H9 (cell line): ENCODE data around the gene SARS1. TPM values are rescaled to one million over a fixed set of nuclear protein-coding genes. Genes with fewer than 3 reads are reported as not detected.

Experiments used
- DNase-seq: peaks from one replicate; pipeline ENCODE4 v3.0.0-alpha.2; 2017
- H2AFZ ChIP-seq: one replicate; pipeline ENCODE4 v1.6.1; 2013; ENCODE audit warnings: mild to moderate bottlenecking, low read length, control low read depth, moderate library complexity
- H2AK5ac ChIP-seq: 2 replicates; pipeline ENCODE4 v1.6.1; 2013; ENCODE audit warnings: low read length, control low read depth, mixed read lengths; ENCODE audit not compliant: insufficient read length
- H2BK120ac ChIP-seq: one replicate; pipeline ENCODE4 v1.6.1; 2013; ENCODE audit warnings: low read depth, mild to moderate bottlenecking, low read length, control low read depth, inconsistent platforms; ENCODE audit not compliant: poor library complexity, severe bottlenecking
- H2BK12ac ChIP-seq: 2 replicates; pipeline ENCODE4 v1.6.1; 2013; ENCODE audit warnings: low read length, control low read depth, mixed read lengths, low read depth; ENCODE audit not compliant: insufficient read length
- H2BK15ac ChIP-seq: 2 replicates; pipeline ENCODE4 v1.6.1; 2013; ENCODE audit warnings: low read depth, low read length, control low read depth
- H2BK20ac ChIP-seq: one replicate; pipeline ENCODE4 v1.6.1; 2013; ENCODE audit warnings: low read depth, mild to moderate bottlenecking, low read length, control low read depth, inconsistent platforms; ENCODE audit not compliant: poor library complexity, severe bottlenecking
- H2BK5ac ChIP-seq: 2 replicates; pipeline ENCODE4 v1.6.1; 2013; ENCODE audit warnings: low read length, control low read depth, mixed read lengths; ENCODE audit not compliant: insufficient read length
- H3K14ac ChIP-seq: 2 replicates; pipeline ENCODE4 v1.6.1; 2013; ENCODE audit warnings: low read length, control low read depth; ENCODE audit not compliant: insufficient read depth
- H3K18ac ChIP-seq: 2 replicates; pipeline ENCODE4 v1.6.1; 2013; ENCODE audit warnings: low read depth, mild to moderate bottlenecking, mixed read lengths, low read length, control low read depth; ENCODE audit not compliant: insufficient read length
- H3K23ac ChIP-seq: 2 replicates; pipeline ENCODE4 v1.6.1; 2013; ENCODE audit warnings: low read length, control low read depth, mixed read lengths, low read depth; ENCODE audit not compliant: insufficient read length
- H3K23me2 ChIP-seq: 2 replicates; pipeline ENCODE4 v1.6.1; 2013; ENCODE audit warnings: low read depth, mild to moderate bottlenecking, mixed read lengths, low read length, control low read depth; ENCODE audit not compliant: insufficient read length, poor library complexity, severe bottlenecking
- H3K27ac ChIP-seq: 2 replicates; pipeline ENCODE4 v1.5.1; 2013; ENCODE audit warnings: low read length, control low read depth, mixed read lengths, low read depth; ENCODE audit not compliant: insufficient read length
- H3K27me3 ChIP-seq: 2 replicates; pipeline ENCODE4 v1.6.1; 2013; ENCODE audit warnings: low read length, control low read depth, inconsistent platforms; ENCODE audit not compliant: insufficient read depth
- H3K4ac ChIP-seq: 2 replicates; pipeline ENCODE4 v1.6.1; 2013; ENCODE audit warnings: low read depth, mild to moderate bottlenecking, control low read depth, inconsistent platforms, low read length, moderate library complexity
- H3K4me1 ChIP-seq: 2 replicates; pipeline ENCODE4 v1.6.1; 2013; ENCODE audit warnings: low read length, control low read depth, inconsistent platforms; ENCODE audit not compliant: insufficient read depth
- H3K4me2 ChIP-seq: 2 replicates; pipeline ENCODE4 v1.6.1; 2013; ENCODE audit warnings: low read length, control low read depth, mixed read lengths; ENCODE audit not compliant: insufficient read length, insufficient read depth
- H3K56ac ChIP-seq: 2 replicates; pipeline ENCODE4 v1.6.1; 2013; ENCODE audit warnings: low read depth, mild to moderate bottlenecking, mixed read lengths, low read length, control low read depth; ENCODE audit not compliant: insufficient read length
- H3K79me1 ChIP-seq: 2 replicates; pipeline ENCODE4 v1.6.1; 2013; ENCODE audit warnings: low read depth, mild to moderate bottlenecking, moderate library complexity, low read length, control low read depth, inconsistent platforms; ENCODE audit not compliant: insufficient read depth, poor library complexity, severe bottlenecking
- H3K79me2 ChIP-seq: 2 replicates; pipeline ENCODE4 v1.6.1; 2013; ENCODE audit warnings: low read length, control low read depth, inconsistent platforms; ENCODE audit not compliant: insufficient read depth
- H3K9ac ChIP-seq: 2 replicates; pipeline ENCODE4 v1.6.1; 2013; ENCODE audit warnings: low read length, control low read depth, mixed read lengths; ENCODE audit not compliant: insufficient read length; ENCODE audit errors: extremely low read depth
- H3K9me3 ChIP-seq: one replicate; pipeline ENCODE4 v1.6.1; 2013; ENCODE audit warnings: low read depth, low read length, inconsistent platforms; ENCODE audit not compliant: control insufficient read depth
- H3T11ph ChIP-seq: one replicate; pipeline ENCODE4 v1.6.1; 2013; ENCODE audit warnings: mild to moderate bottlenecking, low read length, control low read depth, inconsistent platforms
- H4K20me1 ChIP-seq: one replicate; pipeline ENCODE4 v1.6.1; 2013; ENCODE audit not compliant: control insufficient read depth, insufficient read length, insufficient read depth
- H4K5ac ChIP-seq: 2 replicates; pipeline ENCODE4 v1.6.1; 2013; ENCODE audit warnings: low read depth, mild to moderate bottlenecking, mixed read lengths, low read length, control low read depth; ENCODE audit not compliant: insufficient read length
- H4K8ac ChIP-seq: replicated peaks from 2 replicates; pipeline ENCODE4 v1.6.1; 2013; ENCODE audit warnings: low read length, control low read depth, mixed read lengths, low read depth; ENCODE audit not compliant: insufficient read length
- H4K91ac ChIP-seq: 2 replicates; pipeline ENCODE4 v1.6.1; 2013; ENCODE audit warnings: low read depth, mild to moderate bottlenecking, moderate library complexity, mixed read lengths, low read length, control low read depth; ENCODE audit not compliant: insufficient read length
- H3K27ac Mint-ChIP-seq, 3 experiments: 2 replicates in 2 of 3; 3 replicates in 1 of 3; pipeline ENCODE4 v1.8.0; 2020 to 2021; ENCODE audit warnings: mixed read lengths in 3 of 3, mild to moderate bottlenecking in 1 of 3, moderate library complexity in 1 of 3
- H3K27me3 Mint-ChIP-seq: 2 replicates; pipeline ENCODE4 v1.8.0; 2021; ENCODE audit warnings: low read depth, mild to moderate bottlenecking, moderate library complexity, mixed read lengths
- H3K36me3 Mint-ChIP-seq, 3 experiments: 2 replicates in 2 of 3; 3 replicates in 1 of 3; pipeline ENCODE4 v1.8.0; 2020 to 2021; ENCODE audit warnings: low read depth in 3 of 3, mixed read lengths in 3 of 3; ENCODE audit not compliant: insufficient read depth in 1 of 3
- H3K4me1 Mint-ChIP-seq, 2 experiments: 2 replicates each; pipeline ENCODE4 v1.8.0; 2020; ENCODE audit warnings: mixed read lengths in 2 of 2
- H3K4me3 Mint-ChIP-seq, 2 experiments: 2 replicates in 1 of 2; 3 replicates in 1 of 2; pipeline ENCODE4 v1.8.0; 2020 to 2021; ENCODE audit warnings: mild to moderate bottlenecking in 2 of 2, mixed read lengths in 2 of 2, moderate library complexity in 1 of 2
- H3K9me3 Mint-ChIP-seq, 2 experiments: 2 replicates in 1 of 2; 3 replicates in 1 of 2; pipeline ENCODE4 v1.8.0; 2020; ENCODE audit warnings: mild to moderate bottlenecking in 2 of 2, mixed read lengths in 2 of 2, moderate library complexity in 1 of 2
- CTCF ChIP-seq: fragments of 200-600 bp; sonication (generic); conservative IDR thresholded peaks from 3 replicates; pipeline ENCODE4 v1.8.0; 2021; ENCODE audit warnings: antibody characterized with exemption, mild to moderate bottlenecking
- WGBS: extraction: QIAGEN DNeasy Blood & Tissue Kit; methylation state at CpG from one replicate; pipeline ENCODE4 v1.1.7; 2013; ENCODE audit warnings: missing lambda C conversion rate, low lambda C conversion rate, mixed read lengths; ENCODE audit not compliant: insufficient read length; ENCODE audit errors: extremely low coverage; 5-methylcytosine and 5-hydroxymethylcytosine counted together
- total RNA-seq: library from RNA; stranded (reverse); gene quantifications from 2 replicates; pipeline ENCODE4 v1.2.1, GENCODE V29; 2021

SARS1 gene
- total RNA-seq, 1 experiment from 2014 or later = 139 TPM

GRCh38 chr1:109199710-109200109 is 14.0 kb upstream of the SARS1 start:
- Histone ChIP-seq H3K4me1 (no peaks in the 10 kb centered on the region), H2BK12ac (no peak overlapping the region), H4K91ac (no peak overlapping the region), H2AFZ (no peak overlapping the region), H2BK15ac (no peak overlapping the region), H2AK5ac (no peak overlapping the region), H3K14ac (no peak overlapping the region), H3K56ac (no peak overlapping the region), H3K9ac (no peak overlapping the region), H3K27ac (no peak overlapping the region), H3K18ac (no peak overlapping the region), H2BK120ac (no peak overlapping the region), H2BK20ac (no peak overlapping the region), H4K5ac (no peak overlapping the region), H3T11ph (no peak overlapping the region), H3K9me3 (no peaks in the 10 kb centered on the region), H3K23me2 (no peaks in the 10 kb centered on the region), H4K8ac (no peak overlapping the region), H4K20me1 (no peaks in the 10 kb centered on the region), H3K27me3 (no peaks in the 10 kb centered on the region), H2BK5ac (no peak overlapping the region), H3K4ac (no peak overlapping the region), H3K4me2 (no peak overlapping the region), H3K79me1 (no peaks in the 10 kb centered on the region), H3K79me2 (no peaks in the 10 kb centered on the region), H3K23ac (no peak overlapping the region)
- H3K27me3 Mint-ChIP-seq = peaks cover 5% of the 10 kb centered on the region
- DNase-seq = no peak
- H3K36me3 Mint-ChIP-seq = no peaks in the 10 kb centered on the region; a peak in 1 of 7 replicates
- peaks cover 12 to 15% of the 10 kb centered on the region in 2 experiments for H3K4me1 Mint-ChIP-seq
- no peak overlapping the region for H3K4me3 Mint-ChIP-seq
- no peak for TF ChIP-seq CTCF
- no peak overlapping the region for H3K27ac Mint-ChIP-seq
- WGBS = no CpG with 5 or more reads among the region's 10 CpGs
- no peaks in the 10 kb centered on the region for H3K9me3 Mint-ChIP-seq
